ENCODE results near the gene CACNA2D1.

The CACNA2D1 gene

DNA sequence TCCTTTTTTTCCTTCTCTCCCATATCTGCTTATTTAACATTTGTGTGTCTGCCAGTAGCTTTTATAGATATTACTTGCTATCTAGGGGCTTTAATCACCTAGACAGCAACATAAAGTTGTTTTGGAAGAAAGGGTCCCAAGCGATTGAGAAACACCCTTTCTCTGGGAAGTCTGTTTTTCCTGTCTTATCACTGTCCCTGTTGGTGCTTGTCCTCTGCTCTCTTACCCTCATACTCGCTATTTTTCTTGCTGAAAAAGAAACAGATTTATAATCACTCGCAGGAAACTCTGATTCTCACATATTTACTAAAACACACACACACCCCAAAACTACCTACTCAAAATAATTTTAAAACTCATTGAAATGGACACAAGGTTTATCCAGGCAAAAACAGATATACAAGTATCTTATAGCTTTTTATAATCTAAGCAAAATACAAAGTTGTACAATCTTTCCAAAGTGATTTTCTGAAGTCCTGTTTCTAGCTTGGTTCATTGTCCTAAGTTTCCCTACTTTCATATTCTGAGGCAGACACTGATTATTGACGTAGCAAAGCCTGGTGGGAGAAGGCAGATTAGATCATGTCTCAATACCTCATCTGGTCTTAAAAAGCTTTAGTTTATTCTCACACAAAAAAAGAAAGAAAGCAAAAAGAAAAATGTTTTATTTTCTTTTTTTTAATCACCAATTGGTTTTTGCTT, 157.3 kb downstream of the CACNA2D1 start:
- no peak for DNase-seq (ENCODE audit: low spot score)
- no peak for FAIRE-seq

DNA sequence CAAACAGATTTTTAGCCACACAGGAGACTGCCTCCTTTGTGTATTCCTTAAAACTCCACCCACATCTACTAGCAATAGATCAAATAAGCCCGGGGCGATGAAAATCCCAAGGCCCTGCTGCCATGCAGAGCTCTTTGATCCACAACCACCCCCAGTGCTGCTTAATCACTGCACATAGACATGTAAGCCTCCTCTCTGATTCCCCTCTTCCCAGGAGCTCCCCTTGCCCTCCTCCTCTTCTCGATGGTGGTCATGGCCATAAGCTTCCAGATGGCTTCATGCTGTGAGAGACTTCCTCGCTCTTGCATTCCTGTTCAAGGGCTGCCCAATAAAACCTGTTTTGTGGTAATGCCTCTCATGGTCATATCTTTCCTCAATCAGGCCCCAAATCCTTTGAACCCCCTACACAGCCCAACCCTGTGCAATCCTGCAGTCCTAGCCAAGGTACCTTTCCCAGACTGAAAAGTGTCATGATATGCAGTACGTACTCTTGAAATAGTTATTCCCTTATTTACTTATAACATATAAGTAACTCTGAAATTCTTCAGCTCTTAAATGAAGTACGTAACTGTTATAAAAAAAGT, 158.5 kb downstream of the CACNA2D1 start:
- FAIRE-seq (no peak), DNase-seq (ENCODE audit: low spot score) (no peak)

DNA sequence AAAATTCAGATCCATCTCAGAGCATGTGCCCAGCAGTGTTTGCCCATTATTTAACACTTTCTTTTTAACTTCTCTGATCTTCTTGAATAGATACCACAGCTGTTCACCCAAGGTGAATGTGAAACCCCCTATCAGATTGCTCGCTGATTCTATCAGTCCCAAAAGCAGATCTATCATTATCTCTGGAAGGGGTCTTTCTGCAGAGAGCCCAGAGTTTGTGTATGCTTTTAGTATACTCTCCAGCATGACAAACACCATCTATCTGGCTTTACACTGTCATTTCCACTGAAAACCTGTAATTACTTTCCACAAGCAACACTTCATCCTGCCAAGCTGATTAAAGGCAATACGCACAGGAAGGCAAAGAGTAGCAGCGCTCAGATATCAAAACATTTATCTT, 168.2 kb downstream of the CACNA2D1 start:
- FAIRE-seq (no peak), DNase-seq (ENCODE audit: low spot score) (no peak)

DNA sequence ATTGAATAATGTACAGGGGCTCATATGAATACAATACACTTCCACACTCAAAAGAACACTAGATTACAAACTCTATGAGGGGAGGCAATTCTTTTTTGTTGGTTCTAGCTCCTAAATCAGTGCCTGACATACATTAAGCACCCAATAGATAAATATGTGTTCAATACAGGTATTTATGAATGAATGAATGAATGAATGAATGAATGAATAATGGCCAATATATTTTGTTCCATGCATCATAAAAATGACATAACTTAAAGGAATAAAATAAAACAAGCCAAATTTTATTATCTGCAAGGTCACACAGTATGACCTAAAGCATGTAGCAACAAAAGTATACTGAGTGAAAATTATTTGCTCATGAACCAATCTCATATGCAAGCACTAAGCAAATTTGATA, 168.9 kb downstream of the CACNA2D1 start:
- no peak for FAIRE-seq
- DNase-seq (ENCODE audit: low spot score): no peak

DNA sequence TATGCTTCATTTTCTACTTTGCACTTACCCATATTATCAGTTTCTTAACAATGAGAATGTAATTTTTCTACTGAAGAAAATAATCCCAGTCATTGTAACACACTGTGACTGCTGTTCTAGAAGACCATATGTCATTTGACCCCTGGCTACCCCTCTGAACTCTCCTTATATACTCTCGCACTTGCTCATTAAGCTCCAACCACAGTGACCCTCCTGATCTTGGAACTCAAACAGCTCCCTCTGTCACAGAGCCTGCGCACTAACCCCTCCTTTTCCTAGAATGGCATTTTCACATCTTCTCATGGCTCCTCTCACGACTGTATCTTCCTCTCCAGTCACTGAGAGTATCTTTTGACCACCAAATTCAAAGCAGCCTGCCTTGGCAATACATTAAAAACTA, 169.7 kb downstream of the CACNA2D1 start:
- DNase-seq (ENCODE audit: low spot score) (no peak), FAIRE-seq (no peak)

DNA sequence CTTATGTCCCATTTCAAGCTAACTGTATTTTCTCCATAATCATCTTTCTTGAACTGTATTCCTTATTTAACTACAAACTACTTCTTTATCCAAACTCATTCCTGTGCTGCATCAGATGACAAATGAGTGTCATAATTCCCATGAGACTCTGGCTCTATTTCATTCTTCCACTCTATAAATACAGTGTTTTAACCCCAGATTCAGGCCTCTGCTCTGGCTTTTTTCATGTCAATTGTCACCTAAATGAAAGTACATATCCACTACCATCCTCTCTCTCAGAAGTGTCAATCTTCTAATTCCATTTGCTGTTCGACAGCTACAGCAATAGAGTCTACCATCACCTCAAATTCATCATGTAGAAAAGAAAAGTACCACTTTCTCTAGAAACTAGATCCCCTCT, 172.7 kb downstream of the CACNA2D1 start:
- DNase-seq (ENCODE audit: low spot score): no peak
- FAIRE-seq: no peak

DNA sequence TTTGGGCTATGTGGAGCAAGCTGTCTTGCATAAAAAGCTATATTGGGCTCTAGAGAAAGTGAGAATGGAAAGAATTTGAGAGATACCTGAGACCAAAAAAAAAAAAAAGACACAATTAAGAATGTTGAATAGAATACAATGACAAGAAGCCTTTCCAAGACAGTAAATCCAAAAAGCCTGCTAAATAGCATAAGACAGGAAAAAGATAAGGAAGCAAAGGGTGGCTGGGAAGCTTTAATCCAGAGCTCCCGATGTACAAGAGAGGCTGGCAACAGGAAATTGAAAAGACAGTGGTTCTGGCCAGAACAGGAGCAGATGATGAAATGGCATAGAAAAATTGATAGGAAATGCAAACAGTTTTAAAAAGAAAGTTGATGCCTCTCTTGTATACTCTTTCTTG, 174.9 kb downstream of the CACNA2D1 start:
- no peak for DNase-seq (ENCODE audit: low spot score)
- no peak for FAIRE-seq

DNA sequence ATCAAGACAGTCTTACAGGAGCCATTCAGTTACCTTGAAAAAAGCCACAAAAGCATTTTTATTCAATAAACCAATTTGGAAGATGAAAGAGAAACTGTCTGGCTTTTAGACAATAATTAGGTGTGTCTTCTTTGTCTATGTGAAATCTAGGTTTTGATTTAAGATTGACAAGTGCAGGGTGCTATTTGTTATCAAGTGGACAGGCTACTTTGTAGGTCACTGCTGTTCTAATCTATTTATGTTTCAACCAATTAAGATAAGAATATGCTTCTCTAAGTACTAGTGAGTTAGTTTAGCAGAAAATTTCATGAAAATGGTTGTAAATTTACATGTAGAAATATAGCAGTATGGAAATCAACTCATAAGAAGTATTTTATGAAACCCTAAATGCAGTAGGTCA, 177.5 kb downstream of the CACNA2D1 start:
- DNase-seq (ENCODE audit: low spot score) (no peak), FAIRE-seq (no peak)

DNA sequence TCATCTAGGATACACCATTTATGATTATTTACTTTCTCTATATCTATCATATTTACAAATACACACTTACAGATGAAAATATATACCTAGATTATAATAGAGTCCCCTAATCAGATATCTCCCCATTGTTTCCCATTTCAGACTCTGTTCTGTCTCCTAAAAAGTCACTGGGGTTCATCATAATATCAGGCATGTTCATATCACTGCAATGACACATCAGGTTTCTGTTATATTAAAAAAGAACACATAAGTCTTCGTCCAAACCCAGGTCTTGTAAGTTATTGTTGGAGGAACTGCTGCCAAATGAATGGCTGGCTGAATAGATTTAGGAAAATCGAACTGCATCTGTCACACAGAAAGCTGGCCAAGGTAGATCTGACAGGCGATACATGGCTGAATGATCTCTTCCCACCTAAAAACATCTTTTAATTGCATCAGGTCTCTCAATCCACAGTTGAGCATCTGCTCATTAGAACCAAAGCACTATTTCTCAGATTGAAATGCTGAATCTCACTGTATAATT, 178.7 kb downstream of the CACNA2D1 start:
- DNase-seq (ENCODE audit: low spot score): no peak
- no peak for FAIRE-seq

DNA sequence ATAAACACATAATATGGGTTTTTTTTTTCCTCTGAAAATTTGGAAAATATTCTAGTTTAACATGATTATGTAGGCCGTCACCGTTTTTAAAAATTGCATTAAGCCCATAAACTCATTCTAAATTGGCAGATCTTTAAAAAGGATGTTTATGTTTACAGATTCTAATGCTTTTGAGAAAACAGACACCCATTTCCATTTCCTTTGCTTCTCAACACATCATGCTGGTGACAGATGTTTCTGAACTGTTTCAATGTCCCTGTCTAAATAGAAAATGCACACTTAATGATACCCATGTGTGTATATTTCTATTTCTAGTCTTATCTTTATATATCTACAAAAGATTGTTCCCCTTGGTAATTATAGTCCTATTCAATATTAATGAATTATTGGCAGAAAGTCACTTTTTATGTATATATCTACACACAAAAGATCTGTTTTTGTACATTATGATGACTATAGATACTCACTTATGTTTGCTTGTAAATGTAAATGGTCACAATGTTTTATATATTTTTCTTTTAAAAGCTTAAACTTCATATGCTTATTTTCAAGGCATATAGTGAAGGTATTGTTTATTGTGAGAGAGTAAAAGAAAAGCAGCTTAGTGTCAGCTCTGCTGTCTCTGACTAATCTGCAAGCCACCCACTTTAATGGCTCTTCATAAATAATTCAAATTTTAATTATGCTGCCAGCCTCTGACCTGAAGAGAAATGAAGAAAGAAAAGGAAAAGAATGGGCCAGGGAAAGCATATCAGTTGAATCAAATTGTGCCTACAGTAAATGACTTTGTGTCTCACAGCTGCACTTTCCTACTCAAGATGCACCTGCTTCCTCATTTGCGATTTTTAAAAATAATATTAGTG, 179.4 kb downstream of the CACNA2D1 start:
- DNase-seq (ENCODE audit: low spot score) (no peak), FAIRE-seq (no peak)

DNA sequence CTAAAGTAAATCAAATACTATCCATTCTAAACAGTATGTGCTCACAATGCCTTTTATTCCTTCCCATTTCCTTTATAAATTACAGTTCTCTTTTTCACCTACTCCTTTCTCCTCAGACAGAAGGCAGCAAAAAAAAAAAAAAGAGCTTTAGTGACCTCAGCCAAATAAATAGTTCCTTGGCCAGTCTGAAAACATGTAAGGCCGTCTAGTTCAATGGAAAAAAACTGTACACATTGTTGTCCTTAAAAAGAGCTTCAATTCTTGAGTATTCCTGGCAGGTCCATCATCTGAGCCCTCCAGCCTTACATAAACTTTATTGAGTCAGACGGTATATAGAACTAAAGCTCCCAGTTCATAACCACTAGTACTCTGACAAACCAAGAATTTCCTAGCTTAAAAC, 185.4 kb downstream of the CACNA2D1 start:
- FAIRE-seq (no peak), DNase-seq (ENCODE audit: low spot score) (no peak)

DNA sequence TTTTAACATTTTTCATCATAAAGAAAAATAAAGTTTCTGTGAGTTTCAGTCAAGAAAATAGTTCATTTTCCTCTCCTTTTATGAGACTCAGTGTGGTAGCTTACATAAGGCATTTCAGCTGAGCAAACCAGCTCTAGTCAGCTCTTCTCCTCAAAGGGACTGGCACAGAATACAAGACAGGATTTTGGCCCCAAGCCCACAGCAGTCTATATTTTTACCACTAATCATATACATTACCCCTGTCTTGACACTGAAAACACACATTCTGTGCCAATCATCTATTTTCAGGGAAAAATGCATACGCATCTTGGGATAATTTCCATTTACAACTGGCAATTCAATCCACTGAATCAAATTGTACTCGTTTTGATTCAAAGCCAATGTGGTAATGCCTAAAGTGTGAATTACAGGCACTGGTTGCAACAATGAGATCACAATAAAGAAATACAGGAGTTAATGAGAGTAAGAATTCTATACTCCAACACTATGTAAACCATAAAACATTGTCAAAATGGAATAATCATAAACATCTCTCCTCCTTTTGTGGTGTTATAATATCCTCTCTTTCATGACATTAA, 186.4 kb downstream of the CACNA2D1 start:
- DNase-seq (ENCODE audit: low spot score): no peak
- no peak for FAIRE-seq

DNA sequence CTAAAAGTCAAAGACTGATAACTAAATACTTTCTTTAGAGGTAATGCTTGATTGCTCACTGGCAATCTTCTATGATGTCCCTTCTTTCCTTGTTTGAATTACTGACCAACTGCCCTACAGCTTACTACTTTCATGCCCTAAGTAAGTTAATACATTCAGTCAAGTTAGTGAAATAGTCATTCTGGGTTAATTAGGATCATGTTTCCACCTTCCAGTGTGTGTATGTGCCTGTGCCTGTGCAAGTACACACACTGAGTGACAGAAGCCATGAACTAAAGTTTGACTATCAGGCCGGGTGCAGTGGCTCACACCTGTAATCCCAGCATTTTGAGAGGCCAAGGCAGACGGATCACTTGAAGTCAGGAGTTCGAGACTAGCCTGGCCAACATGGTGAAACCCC, 187.9 kb downstream of the CACNA2D1 start:
- FAIRE-seq: no peak

DNA sequence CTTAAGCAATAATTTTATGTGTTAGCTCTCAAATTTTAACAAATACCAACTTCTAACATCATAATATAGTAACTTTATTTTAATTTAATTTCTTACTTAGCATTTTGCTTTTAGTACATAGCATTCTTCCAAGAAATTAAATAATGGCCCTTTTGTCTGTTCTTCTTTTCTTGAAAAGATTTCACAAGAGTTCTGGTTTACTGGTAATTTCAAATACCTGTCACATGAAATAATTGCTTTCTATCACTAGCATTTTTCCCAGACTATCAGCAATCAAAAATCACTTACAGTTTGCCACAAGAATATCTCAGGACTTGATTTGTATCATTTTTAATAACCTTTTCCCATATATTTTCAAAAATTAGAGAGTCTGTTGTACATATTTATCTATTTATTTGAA, 193.0 kb downstream of the CACNA2D1 start:
- no peak for DNase-seq (ENCODE audit: low spot score)
- FAIRE-seq: no peak

More for the DNA sequence above, 187.9 kb downstream of the CACNA2D1 start:
- DNase-seq (ENCODE audit: low spot score): no peak

DNA sequence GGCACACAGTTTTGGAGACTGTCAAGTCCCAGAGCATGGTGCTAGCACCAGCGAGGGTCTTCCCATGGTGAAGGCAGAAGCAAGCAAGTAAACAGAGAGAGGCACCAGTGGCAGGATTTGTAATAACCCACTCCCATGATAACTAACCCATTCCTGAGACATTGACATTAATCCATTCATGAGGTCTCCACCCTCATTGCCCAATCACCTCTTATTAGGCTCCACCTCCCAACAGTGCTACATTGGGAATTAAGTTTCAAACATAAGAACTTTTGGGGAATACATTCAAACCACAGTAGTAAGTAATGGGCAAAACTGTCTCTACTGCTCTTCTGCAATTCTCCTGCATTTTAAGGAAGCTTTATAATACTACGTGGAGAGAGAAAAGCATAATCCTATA, 193.6 kb downstream of the CACNA2D1 start:
- FAIRE-seq: no peak
- DNase-seq (ENCODE audit: low spot score): no peak

DNA sequence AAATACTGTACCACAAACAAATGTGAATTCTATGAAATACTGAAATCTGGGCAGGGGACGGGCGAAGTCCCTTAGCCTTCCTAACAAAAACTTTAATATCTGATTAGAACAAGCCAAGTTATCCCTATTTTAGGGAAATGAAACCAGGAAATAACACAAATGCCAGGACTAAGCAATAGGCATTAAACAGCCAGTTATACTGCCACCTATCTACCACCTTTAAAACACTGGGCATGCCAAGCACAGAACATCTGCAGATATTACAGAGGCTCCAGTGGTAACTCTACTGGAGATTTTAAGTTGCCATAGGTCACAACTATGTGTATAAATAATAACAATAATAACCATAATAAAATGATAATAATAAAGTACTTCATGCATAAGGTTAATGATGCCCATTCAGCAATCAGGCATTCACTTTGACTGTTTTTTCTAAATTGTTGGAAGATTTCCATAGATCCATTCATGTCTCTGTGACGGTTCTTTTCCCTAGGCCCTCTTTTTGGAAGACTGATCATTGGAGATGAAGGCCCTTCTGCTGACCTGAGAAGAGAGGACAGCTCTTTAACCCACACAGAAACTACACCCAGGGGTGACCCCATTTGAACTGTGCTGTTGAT, 195.7 kb downstream of the CACNA2D1 start:
- no peak for DNase-seq (ENCODE audit: low spot score)
- no peak for FAIRE-seq

DNA sequence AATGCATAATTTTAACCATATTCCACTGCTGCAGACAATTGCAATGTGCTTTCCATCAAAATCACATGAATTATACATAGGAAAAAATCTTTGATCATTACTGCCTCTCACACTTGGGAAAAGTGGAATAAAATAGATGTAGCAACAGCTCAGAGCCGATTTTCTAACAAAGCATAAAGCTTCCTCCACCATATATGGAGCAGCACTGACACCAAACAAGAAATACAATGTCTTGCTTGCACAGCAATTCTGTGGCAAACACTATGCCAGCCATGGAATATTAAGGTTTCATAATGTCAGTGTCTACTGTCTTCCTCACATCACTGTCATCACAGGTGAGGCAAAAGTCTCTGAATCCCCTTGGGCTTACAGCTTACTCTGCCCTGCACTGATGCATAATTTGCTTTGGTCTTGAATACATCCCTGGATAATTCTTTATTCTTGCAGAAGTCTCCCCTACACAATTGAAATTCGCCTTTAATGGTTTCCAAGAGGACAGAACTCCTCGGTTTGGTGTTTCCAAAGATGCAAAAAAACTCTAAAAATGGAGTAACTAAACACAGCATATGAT, 198.5 kb downstream of the CACNA2D1 start:
- no peak for DNase-seq (ENCODE audit: low spot score)
- no peak for FAIRE-seq

DNA sequence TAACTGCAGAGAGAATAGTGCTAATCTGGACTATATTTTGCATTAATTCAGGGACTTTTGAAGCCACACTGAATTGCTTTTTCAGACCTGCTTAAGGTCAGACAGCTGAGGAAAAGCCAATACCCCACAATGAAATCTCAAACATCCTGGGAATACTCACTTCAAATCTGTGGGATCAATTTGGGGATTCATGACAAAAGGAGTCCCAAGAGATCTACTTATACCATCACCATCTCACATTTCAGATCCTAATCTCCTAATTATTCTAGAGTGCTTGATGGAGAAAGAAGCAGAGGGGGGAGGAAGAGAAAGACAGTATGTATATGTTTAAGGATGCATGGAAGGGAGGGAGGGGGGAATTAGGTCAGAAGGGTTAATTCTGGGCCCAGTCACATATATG, 202.2 kb downstream of the CACNA2D1 start:
- no peak for DNase-seq (ENCODE audit: low spot score)
- FAIRE-seq: no peak

DNA sequence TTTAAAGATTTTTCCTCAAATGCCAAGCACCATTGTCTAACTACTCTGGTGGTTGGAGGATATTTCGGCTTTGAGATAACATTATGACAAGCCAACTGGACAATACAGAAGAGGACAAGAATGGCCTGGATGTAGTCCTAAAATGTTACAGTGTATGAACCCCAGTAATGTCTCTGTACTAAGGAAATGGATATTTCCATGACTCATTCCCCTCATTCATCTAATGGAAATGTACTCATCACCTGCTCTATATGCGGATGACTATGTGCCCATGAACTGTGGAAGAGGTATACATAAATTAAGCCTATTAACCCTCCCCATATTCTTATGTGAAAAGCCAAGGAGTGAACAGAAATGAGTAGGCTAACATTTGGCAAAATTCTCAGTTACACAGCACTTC, 207.9 kb downstream of the CACNA2D1 start:
- DNase-seq (ENCODE audit: low spot score) (no peak), FAIRE-seq (no peak)

DNA sequence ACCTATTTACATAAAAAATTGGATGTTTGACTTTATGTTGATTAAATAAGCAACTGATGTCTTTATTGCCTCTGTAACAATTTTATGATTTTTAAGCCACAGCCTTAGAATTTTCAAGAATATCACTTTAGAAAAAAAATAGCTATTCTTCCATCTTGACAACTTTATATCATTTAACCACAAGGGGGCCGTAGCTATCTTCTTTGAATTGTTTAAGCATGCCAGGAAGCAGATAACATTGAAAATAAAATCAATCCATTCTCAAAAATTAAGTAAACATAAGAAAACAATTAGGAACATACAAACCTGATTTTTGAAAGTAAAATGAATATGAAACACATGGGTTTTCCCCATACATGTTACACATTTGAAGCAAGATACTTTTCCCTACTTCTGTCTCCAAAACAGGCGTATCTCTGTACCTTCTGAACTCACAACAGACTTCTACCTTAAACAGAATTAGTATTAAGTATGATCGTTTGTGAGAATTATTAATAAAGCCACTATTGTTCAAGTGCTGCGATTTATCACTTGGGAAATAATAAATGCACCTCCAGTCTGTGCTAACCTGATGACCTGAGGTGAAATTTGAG, 209.0 kb downstream of the CACNA2D1 start:
- FAIRE-seq (peak; percentile 90), DNase-seq (ENCODE audit: low spot score) (peak; percentile 29)

All from RCC 7860 (cell line).